ENCODE data around the gene NBAS. TPM values are rescaled to one million over a fixed set of nuclear protein-coding genes. Genes with fewer than 3 reads are reported as not detected.

Gene NBAS
- total RNA-seq, 2 experiments from 2014 or later, result 24.4 to 28.8 TPM

GRCh38 chr2:15186118-15186517, 375.0 kb downstream of the NBAS start:
- no peak overlapping the region for H3K27ac ChIP-seq (ENCODE audit: low read depth, low read length, poor library complexity, severe bottlenecking)
- ChIA-PET CTCF (ENCODE audit: unreplicated experiment) (no interaction called here), POLR2A (no interaction called here)
- no peaks in the 10 kb centered on the region for H3K79me2 ChIP-seq (ENCODE audit: insufficient read depth, low read depth, low read length)
- no peak for DNase-seq (ENCODE audit: low spot score)
- H3K4me2 ChIP-seq (ENCODE audit: low read length), result no peak overlapping the region
- H3K9me2 ChIP-seq (ENCODE audit: insufficient read depth, low read length), result no peaks in the 10 kb centered on the region
- no peak for TF ChIP-seq EZH2phosphoT487 (IDR thresholded peaks at IDR 0.05; ENCODE audit: borderline replicate concordance, low read depth, low read length)
- TF ChIP-seq, protein P1, sequence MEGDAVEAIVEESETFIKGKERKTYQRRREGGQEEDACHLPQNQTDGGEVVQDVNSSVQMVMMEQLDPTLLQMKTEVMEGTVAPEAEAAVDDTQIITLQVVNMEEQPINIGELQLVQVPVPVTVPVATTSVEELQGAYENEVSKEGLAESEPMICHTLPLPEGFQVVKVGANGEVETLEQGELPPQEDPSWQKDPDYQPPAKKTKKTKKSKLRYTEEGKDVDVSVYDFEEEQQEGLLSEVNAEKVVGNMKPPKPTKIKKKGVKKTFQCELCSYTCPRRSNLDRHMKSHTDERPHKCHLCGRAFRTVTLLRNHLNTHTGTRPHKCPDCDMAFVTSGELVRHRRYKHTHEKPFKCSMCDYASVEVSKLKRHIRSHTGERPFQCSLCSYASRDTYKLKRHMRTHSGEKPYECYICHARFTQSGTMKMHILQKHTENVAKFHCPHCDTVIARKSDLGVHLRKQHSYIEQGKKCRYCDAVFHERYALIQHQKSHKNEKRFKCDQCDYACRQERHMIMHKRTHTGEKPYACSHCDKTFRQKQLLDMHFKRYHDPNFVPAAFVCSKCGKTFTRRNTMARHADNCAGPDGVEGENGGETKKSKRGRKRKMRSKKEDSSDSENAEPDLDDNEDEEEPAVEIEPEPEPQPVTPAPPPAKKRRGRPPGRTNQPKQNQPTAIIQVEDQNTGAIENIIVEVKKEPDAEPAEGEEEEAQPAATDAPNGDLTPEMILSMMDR (conservative IDR thresholded peaks at IDR 0.05; ENCODE audit: low read length), result no peak
- no peaks in the 10 kb centered on the region for H3K36me3 ChIP-seq (ENCODE audit: insufficient read depth, low read length)
- no peaks in the 10 kb centered on the region for H3K9me3 ChIP-seq (ENCODE audit: low read length)
- H4K20me1 ChIP-seq (ENCODE audit: insufficient read depth, low read length), result no peaks in the 10 kb centered on the region
- intact Hi-C loops (cut with micrococcal nuclease; ENCODE audit: unreplicated experiment), result no loop called here
- H3K4me1 ChIP-seq (ENCODE audit: insufficient read depth, low read length, poor library complexity, severe bottlenecking), result no peaks in the 10 kb centered on the region
- no peak overlapping the region for H2AFZ ChIP-seq (ENCODE audit: low read length)
- BruUV-seq (replicated peaks), result no TSS peak
- H3K4me3 ChIP-seq (ENCODE audit: low read depth, low read length, poor library complexity, severe bottlenecking), result no peak overlapping the region

- TF ChIP-seq, protein P1 (conservative IDR thresholded peaks at IDR 0.05; ENCODE audit: low read length), result no peak
- TF ChIP-seq EZH2phosphoT487 (IDR thresholded peaks at IDR 0.05; ENCODE audit: borderline replicate concordance, low read depth, low read length), result no peak
- Histone ChIP-seq H3K9me3 (ENCODE audit: low read length) (no peaks in the 10 kb centered on the region), H3K79me2 (ENCODE audit: insufficient read depth, low read depth, low read length) (no peaks in the 10 kb centered on the region), H3K4me2 (ENCODE audit: low read length) (no peak overlapping the region), H4K20me1 (ENCODE audit: insufficient read depth, low read length) (no peaks in the 10 kb centered on the region), H3K36me3 (ENCODE audit: insufficient read depth, low read length) (no peaks in the 10 kb centered on the region), H2AFZ (ENCODE audit: low read length) (no peak overlapping the region), H3K4me3 (ENCODE audit: low read depth, low read length, poor library complexity, severe bottlenecking) (no peak overlapping the region), H3K27ac (ENCODE audit: low read depth, low read length, poor library complexity, severe bottlenecking) (no peak overlapping the region), H3K4me1 (ENCODE audit: insufficient read depth, low read length, poor library complexity, severe bottlenecking) (no peaks in the 10 kb centered on the region), H3K9me2 (ENCODE audit: insufficient read depth, low read length) (no peaks in the 10 kb centered on the region)
- ChIA-PET POLR2A (interaction anchor here (0.6 kb wide), 1 partner anchor 59 kb away, joined by 3 read pairs; no protein-coding TSS in a partner anchor), CTCF (ENCODE audit: unreplicated experiment) (no interaction called here)
- intact Hi-C loops (cut with micrococcal nuclease; ENCODE audit: unreplicated experiment), result no loop called here
- DNase-seq (ENCODE audit: low spot score), result no peak
- no TSS peak for BruUV-seq (replicated peaks)
Measured at GRCh38 chr2:15184491-15184890, 376.6 kb downstream of the NBAS start.

- Histone ChIP-seq H2AFZ (ENCODE audit: low read length) (no peak overlapping the region), H3K36me3 (ENCODE audit: insufficient read depth, low read length) (no peaks in the 10 kb centered on the region), H3K4me3 (ENCODE audit: low read depth, low read length, poor library complexity, severe bottlenecking) (no peak overlapping the region), H3K79me2 (ENCODE audit: insufficient read depth, low read depth, low read length) (no peaks in the 10 kb centered on the region), H3K4me2 (ENCODE audit: low read length) (no peak overlapping the region), H3K9me2 (ENCODE audit: insufficient read depth, low read length) (no peaks in the 10 kb centered on the region), H3K9me3 (ENCODE audit: low read length) (no peaks in the 10 kb centered on the region), H4K20me1 (ENCODE audit: insufficient read depth, low read length) (no peaks in the 10 kb centered on the region), H3K27ac (ENCODE audit: low read depth, low read length, poor library complexity, severe bottlenecking) (no peak overlapping the region), H3K4me1 (ENCODE audit: insufficient read depth, low read length, poor library complexity, severe bottlenecking) (no peaks in the 10 kb centered on the region)
- CTCF ChIA-PET (ENCODE audit: unreplicated experiment), result no interaction called here
- no peak for DNase-seq (ENCODE audit: low spot score)
- POLR2A ChIA-PET, result interaction anchor here (0.5 to 0.7 kb wide), 3 partner anchors 13 to 826 kb away, joined by 3 to 4 read pairs (median 3); no protein-coding TSS in a partner anchor
- BruUV-seq (replicated peaks), result no TSS peak
- TF ChIP-seq, protein P1 (conservative IDR thresholded peaks at IDR 0.05; ENCODE audit: low read length), result no peak
- no peak for TF ChIP-seq EZH2phosphoT487 (IDR thresholded peaks at IDR 0.05; ENCODE audit: borderline replicate concordance, low read depth, low read length)
- intact Hi-C loops (cut with micrococcal nuclease; ENCODE audit: unreplicated experiment), result no loop called here
Measured at GRCh38 chr2:15182275-15182674, 378.9 kb downstream of the NBAS start.

Data from OCI-LY7 (cell line).